ENCODE data around the gene ATXN10.

Gene ATXN10

GRCh38 chr22:45838305-45838887, 166.8 kb downstream of the ATXN10 start:
- H3K9ac ChIP-seq: no peak overlapping the region
- peaks cover 74% of the 10 kb centered on the region for H3K4me1 ChIP-seq
- H3K4me3 ChIP-seq: no peak overlapping the region
- H3K27ac ChIP-seq: no peak overlapping the region
- no peak for TF ChIP-seq Cebpa-rat (IDR thresholded peaks at IDR 0.05)
- H3K9me3 ChIP-seq: no peaks in the 10 kb centered on the region
- H3K36me3 ChIP-seq: peaks cover 16% of the 10 kb centered on the region
- H3K27me3 ChIP-seq: no peaks in the 10 kb centered on the region
- peaks cover 33% of the 10 kb centered on the region for H4K20me1 ChIP-seq
- H3K4me2 ChIP-seq: no peak overlapping the region

GRCh38 chr22:45840483-45840882, 168.8 kb downstream of the ATXN10 start:
- peaks cover 12% of the 10 kb centered on the region; the same call in 1 of the 2 replicates for H4K20me1 ChIP-seq
- H3K9ac ChIP-seq: no peak overlapping the region

GRCh38 chr22:45842291-45842991, 170.8 kb downstream of the ATXN10 start:
- peak overlapping the region; percentile 93 for H3K27ac ChIP-seq

More at GRCh38 chr22:45840483-45840882, 168.8 kb downstream of the ATXN10 start:
- Histone ChIP-seq H3K4me3 (no peak overlapping the region), H3K4me1 (peaks cover 76% of the 10 kb centered on the region), H3K36me3 (peaks cover 20% of the 10 kb centered on the region), H3K9me3 (no peaks in the 10 kb centered on the region), H3K27ac (no peak overlapping the region), H3K27me3 (no peaks in the 10 kb centered on the region), H3K4me2 (peak overlapping the region; percentile 76)
- TF ChIP-seq Cebpa-rat (IDR thresholded peaks at IDR 0.05): no peak

GRCh38 chr22:45843031-45843430, 171.4 kb downstream of the ATXN10 start:
- H4K20me1 ChIP-seq: no peaks in the 10 kb centered on the region
- peak overlapping the region; percentile 17; the same call in 1 of the 2 replicates for H3K4me3 ChIP-seq
- peak overlapping the region; percentile 93 for H3K27ac ChIP-seq
- TF ChIP-seq Cebpa-rat (IDR thresholded peaks at IDR 0.05): no peak
- peak overlapping the region; percentile 67 for H3K9ac ChIP-seq
- H3K9me3 ChIP-seq: peaks cover 6% of the 10 kb centered on the region; the same call in 1 of the 2 replicates
- H3K27me3 ChIP-seq: no peaks in the 10 kb centered on the region
- H3K4me1 ChIP-seq: peaks cover 68% of the 10 kb centered on the region
- H3K36me3 ChIP-seq: peaks cover 38% of the 10 kb centered on the region
- H3K4me2 ChIP-seq: peak overlapping the region; percentile 76

More at GRCh38 chr22:45842291-45842991, 170.8 kb downstream of the ATXN10 start:
- H3K4me2 ChIP-seq: peak overlapping the region; percentile 76
- 0 out of 2 replicates have a peak overlapping the region, but pooled peaks have one; percentile 17 for H3K4me3 ChIP-seq
- H4K20me1 ChIP-seq: no peaks in the 10 kb centered on the region
- H3K4me1 ChIP-seq: peaks cover 68% of the 10 kb centered on the region
- H3K36me3 ChIP-seq: peaks cover 32% of the 10 kb centered on the region
- TF ChIP-seq Cebpa-rat (IDR thresholded peaks at IDR 0.05): no peak
- peak overlapping the region; percentile 67 for H3K9ac ChIP-seq
- H3K27me3 ChIP-seq: no peaks in the 10 kb centered on the region
- 0 out of 2 replicates have a peak, but pooled peaks cover under 1% of the 10 kb centered on the region for H3K9me3 ChIP-seq

GRCh38 chr22:45843986-45844385, 172.4 kb downstream of the ATXN10 start:
- peak overlapping the region; percentile 67 for H3K9ac ChIP-seq
- H3K9me3 ChIP-seq: peaks cover 8% of the 10 kb centered on the region; the same call in 1 of the 2 replicates
- no peaks in the 10 kb centered on the region for H3K27me3 ChIP-seq
- no peaks in the 10 kb centered on the region for H4K20me1 ChIP-seq
- peak overlapping the region; percentile 76 for H3K4me2 ChIP-seq
- H3K4me3 ChIP-seq: 0 out of 2 replicates have a peak overlapping the region, but pooled peaks have one; percentile 17
- TF ChIP-seq Cebpa-rat (IDR thresholded peaks at IDR 0.05): no peak
- peaks cover 47% of the 10 kb centered on the region for H3K36me3 ChIP-seq
- H3K27ac ChIP-seq: peak overlapping the region; percentile 93
- peaks cover 72% of the 10 kb centered on the region for H3K4me1 ChIP-seq

GRCh38 chr22:45845076-45845487, 173.4 kb downstream of the ATXN10 start:
- H3K4me1 ChIP-seq: peaks cover 72% of the 10 kb centered on the region
- peaks cover 8% of the 10 kb centered on the region; the same call in 1 of the 2 replicates for H3K9me3 ChIP-seq
- H3K27ac ChIP-seq: 0 out of 2 replicates have a peak overlapping the region, but pooled peaks have one; percentile 2
- peaks cover 49% of the 10 kb centered on the region for H3K36me3 ChIP-seq
- TF ChIP-seq Cebpa-rat (IDR thresholded peaks at IDR 0.05): no peak
- no peak overlapping the region for H3K9ac ChIP-seq
- H4K20me1 ChIP-seq: no peaks in the 10 kb centered on the region
- H3K27me3 ChIP-seq: no peaks in the 10 kb centered on the region
- H3K4me2 ChIP-seq: peak overlapping the region; percentile 76
- H3K4me3 ChIP-seq: no peak overlapping the region

- Histone ChIP-seq H4K20me1 (no peaks in the 10 kb centered on the region), H3K27ac (no peak overlapping the region), H3K36me3 (peaks cover 62% of the 10 kb centered on the region), H3K9ac (no peak overlapping the region), H3K4me3 (no peak overlapping the region), H3K4me1 (peaks cover 67% of the 10 kb centered on the region), H3K4me2 (no peak overlapping the region), H3K9me3 (peaks cover 17% of the 10 kb centered on the region), H3K27me3 (no peaks in the 10 kb centered on the region)
- TF ChIP-seq Cebpa-rat (IDR thresholded peaks at IDR 0.05): no peak
These were observed 175.3 kb downstream of the ATXN10 start for GRCh38 chr22:45846952-45847351.

- H3K27me3 ChIP-seq: no peaks in the 10 kb centered on the region
- peaks cover 32% of the 10 kb centered on the region for H3K9me3 ChIP-seq
- H4K20me1 ChIP-seq: no peaks in the 10 kb centered on the region
- no peak overlapping the region for H3K4me2 ChIP-seq
- H3K9ac ChIP-seq: no peak overlapping the region
- H3K36me3 ChIP-seq: peaks cover 78% of the 10 kb centered on the region
- TF ChIP-seq Cebpa-rat (IDR thresholded peaks at IDR 0.05): no peak
- peaks cover 47% of the 10 kb centered on the region for H3K4me1 ChIP-seq
- H3K27ac ChIP-seq: no peak overlapping the region
- H3K4me3 ChIP-seq: no peak overlapping the region
These were observed 177.3 kb downstream of the ATXN10 start for GRCh38 chr22:45848904-45849303.

GRCh38 chr22:45852826-45853225, 181.2 kb downstream of the ATXN10 start:
- Histone ChIP-seq H3K27me3 (no peaks in the 10 kb centered on the region), H3K9ac (no peak overlapping the region), H4K20me1 (0 out of 2 replicates have a peak, but pooled peaks cover 5% of the 10 kb centered on the region), H3K4me3 (no peak overlapping the region), H3K9me3 (peaks cover 28% of the 10 kb centered on the region), H3K36me3 (peaks cover 68% of the 10 kb centered on the region), H3K27ac (no peak overlapping the region), H3K4me1 (peaks cover 30% of the 10 kb centered on the region), H3K4me2 (no peak overlapping the region)
- no peak for TF ChIP-seq Cebpa-rat (IDR thresholded peaks at IDR 0.05)

GRCh38 chr22:45855961-45856360, 184.3 kb downstream of the ATXN10 start:
- Histone ChIP-seq H3K9ac (no peak overlapping the region), H3K4me1 (peaks cover 4% of the 10 kb centered on the region; the same call in 1 of the 2 replicates), H3K9me3 (peaks cover 24% of the 10 kb centered on the region), H3K4me2 (no peak overlapping the region), H3K4me3 (no peak overlapping the region), H4K20me1 (0 out of 2 replicates have a peak, but pooled peaks cover 5% of the 10 kb centered on the region), H3K27me3 (no peaks in the 10 kb centered on the region), H3K36me3 (peaks cover 58% of the 10 kb centered on the region), H3K27ac (no peak overlapping the region)
- no peak for TF ChIP-seq Cebpa-rat (IDR thresholded peaks at IDR 0.05)

All from BLaER1 (cell line).